ENCODE measurements around the gene TRABD. TPM values are rescaled to one million over a fixed set of nuclear protein-coding genes. Genes with fewer than 3 reads are reported as not detected.

Gene TRABD
- polyA plus RNA-seq, 1 donor (not counting 4 experiments of a cell fraction or from before 2014, with no cell fraction given) = 22.7 TPM

DNA sequence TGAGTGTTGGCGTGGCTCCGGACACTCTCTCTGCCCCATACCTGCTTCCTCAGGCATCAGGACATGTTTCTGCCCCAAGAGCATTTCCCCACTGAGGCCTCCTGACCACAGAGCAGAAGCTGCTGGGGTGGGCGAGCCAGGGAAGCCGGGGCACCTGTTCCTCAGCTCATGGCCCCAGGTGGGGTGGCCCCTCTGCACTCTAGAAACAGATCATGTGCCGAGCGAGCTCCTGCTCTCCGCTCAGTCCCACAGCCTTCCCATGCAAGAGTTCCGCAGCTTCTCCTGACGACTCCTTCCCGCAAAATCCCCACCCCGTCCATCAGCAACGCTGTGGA lies 37.6 kb upstream of the TRABD start:
- TF ChIP-seq, protein P1, sequence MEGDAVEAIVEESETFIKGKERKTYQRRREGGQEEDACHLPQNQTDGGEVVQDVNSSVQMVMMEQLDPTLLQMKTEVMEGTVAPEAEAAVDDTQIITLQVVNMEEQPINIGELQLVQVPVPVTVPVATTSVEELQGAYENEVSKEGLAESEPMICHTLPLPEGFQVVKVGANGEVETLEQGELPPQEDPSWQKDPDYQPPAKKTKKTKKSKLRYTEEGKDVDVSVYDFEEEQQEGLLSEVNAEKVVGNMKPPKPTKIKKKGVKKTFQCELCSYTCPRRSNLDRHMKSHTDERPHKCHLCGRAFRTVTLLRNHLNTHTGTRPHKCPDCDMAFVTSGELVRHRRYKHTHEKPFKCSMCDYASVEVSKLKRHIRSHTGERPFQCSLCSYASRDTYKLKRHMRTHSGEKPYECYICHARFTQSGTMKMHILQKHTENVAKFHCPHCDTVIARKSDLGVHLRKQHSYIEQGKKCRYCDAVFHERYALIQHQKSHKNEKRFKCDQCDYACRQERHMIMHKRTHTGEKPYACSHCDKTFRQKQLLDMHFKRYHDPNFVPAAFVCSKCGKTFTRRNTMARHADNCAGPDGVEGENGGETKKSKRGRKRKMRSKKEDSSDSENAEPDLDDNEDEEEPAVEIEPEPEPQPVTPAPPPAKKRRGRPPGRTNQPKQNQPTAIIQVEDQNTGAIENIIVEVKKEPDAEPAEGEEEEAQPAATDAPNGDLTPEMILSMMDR (optimal IDR thresholded peaks at IDR 0.05 in 1 of 3, IDR thresholded peaks at IDR 0.05 in 1 of 3, conservative IDR thresholded peaks at IDR 0.05 in 1 of 3; ENCODE audit: extremely low read depth in 1 of 3, insufficient read depth in 2 of 3, low read length in 3 of 3) = no peak
- no peak for TF ChIP-seq EZH2 (IDR thresholded peaks at IDR 0.05; ENCODE audit: low read length)
- no peak for FAIRE-seq

DNA sequence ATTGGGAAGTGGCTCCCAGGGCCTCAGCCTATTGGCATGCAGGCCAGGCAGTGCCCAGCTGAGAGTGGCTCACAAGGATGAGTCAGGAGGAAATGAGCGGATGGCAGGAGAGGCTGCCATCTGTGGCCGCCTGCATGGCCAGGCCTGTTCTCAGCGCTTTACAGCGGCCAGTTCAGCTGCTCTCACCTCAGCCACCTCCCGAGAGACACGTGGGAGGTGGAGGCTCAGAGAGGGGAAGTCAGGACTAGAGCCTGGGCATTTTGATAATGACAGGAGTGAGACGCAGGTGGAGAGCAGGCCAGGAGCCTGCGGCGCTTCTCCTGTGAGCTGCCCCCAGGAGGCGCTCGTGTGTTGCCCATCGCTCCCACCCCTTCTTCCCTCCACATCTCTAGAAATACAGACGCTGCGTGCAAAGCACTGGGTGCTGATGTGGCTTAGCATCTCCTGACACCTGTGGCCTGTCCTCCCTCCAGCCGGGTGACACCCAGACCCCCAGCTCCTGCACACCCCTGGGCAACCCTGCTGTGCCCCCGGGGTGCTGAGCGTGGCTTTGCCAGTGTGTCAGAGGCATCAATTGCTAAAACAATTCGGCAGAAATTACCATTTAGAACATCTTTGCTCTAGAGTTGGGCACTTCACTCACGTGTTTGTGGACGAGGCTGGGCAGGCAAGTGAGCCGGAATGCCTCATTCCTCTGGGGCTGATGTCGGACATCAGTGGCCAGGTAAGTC lies 36.6 kb upstream of the TRABD start:
- Histone ChIP-seq H3K79me2 (ENCODE audit: control insufficient read depth, insufficient read depth, low read length) (no peaks in the 10 kb centered on the region), H4K20me1 (ENCODE audit: control insufficient read depth, extremely low read depth, insufficient read depth, low read length) (no peaks in the 10 kb centered on the region), H2AFZ (ENCODE audit: control insufficient read depth, low read length) (peak overlapping the region; percentile 51), H3K36me3 (ENCODE audit: control insufficient read depth in 2 of 2, extremely low read depth in 1 of 2, insufficient read depth in 2 of 2, low read length in 2 of 2) (no peaks in the 10 kb centered on the region), H3K9me1 (ENCODE audit: control insufficient read depth, extremely low read depth, insufficient read depth, low read length) (no peaks in the 10 kb centered on the region), H3K27me3 (ENCODE audit: control insufficient read depth, extremely low read depth, insufficient read depth, low read length) (peaks cover 20% of the 10 kb centered on the region), H3K27ac (ENCODE audit: control insufficient read depth, insufficient read depth, low read length) (no peak overlapping the region), H3K9ac (ENCODE audit: control insufficient read depth, extremely low read depth, insufficient read depth, low read length) (no peak overlapping the region), H3K4me2 (ENCODE audit: control insufficient read depth, extremely low read depth, insufficient read depth, low read depth, low read length) (peak overlapping the region; percentile 58), H3K4me3 (ENCODE audit: control insufficient read depth in 2 of 3, extremely low read depth in 1 of 3, insufficient read depth in 2 of 3, low read depth in 1 of 3, low read length in 3 of 3) (no peak overlapping the region), H3K4me1 (ENCODE audit: control insufficient read depth, extremely low read depth, insufficient read depth, low read length) (peaks cover 11% of the 10 kb centered on the region), H3K9me3 (ENCODE audit: control insufficient read depth, low read depth, low read length) (no peaks in the 10 kb centered on the region)
- DNase-seq (ENCODE audit: low read depth, low spot score) (peak; percentile 82), FAIRE-seq (peak; percentile 91)
- TF ChIP-seq, protein P1 (optimal IDR thresholded peaks at IDR 0.05 in 1 of 3, IDR thresholded peaks at IDR 0.05 in 1 of 3, conservative IDR thresholded peaks at IDR 0.05 in 1 of 3; ENCODE audit: extremely low read depth in 1 of 3, insufficient read depth in 2 of 3, low read length in 3 of 3) = peak; percentile 80 to 98 (median 95)
- TF ChIP-seq EZH2 (IDR thresholded peaks at IDR 0.05; ENCODE audit: low read length) = no peak
- dilution Hi-C loops (cut with MboI; ENCODE audit: extremely low pct_ligation_motif_present, low sequenced_read_pairs) = no loop called here

More for the DNA sequence above, 37.6 kb upstream of the TRABD start:
- no peaks in the 10 kb centered on the region for H4K20me1 ChIP-seq (ENCODE audit: control insufficient read depth, extremely low read depth, insufficient read depth, low read length)
- no peak overlapping the region for H2AFZ ChIP-seq (ENCODE audit: control insufficient read depth, low read length)
- H3K9ac ChIP-seq (ENCODE audit: control insufficient read depth, extremely low read depth, insufficient read depth, low read length) = no peak overlapping the region
- no peaks in the 10 kb centered on the region for H3K9me1 ChIP-seq (ENCODE audit: control insufficient read depth, extremely low read depth, insufficient read depth, low read length)
- DNase-seq (ENCODE audit: low read depth, low spot score) = no peak
- no peak overlapping the region for H3K4me2 ChIP-seq (ENCODE audit: control insufficient read depth, extremely low read depth, insufficient read depth, low read depth, low read length)
- peaks cover 18% of the 10 kb centered on the region for H3K27me3 ChIP-seq (ENCODE audit: control insufficient read depth, extremely low read depth, insufficient read depth, low read length)
- H3K27ac ChIP-seq (ENCODE audit: control insufficient read depth, insufficient read depth, low read length) = no peak overlapping the region
- dilution Hi-C loops (cut with MboI; ENCODE audit: extremely low pct_ligation_motif_present, low sequenced_read_pairs) = no loop called here
- no peak overlapping the region for H3K4me3 ChIP-seq (ENCODE audit: control insufficient read depth in 2 of 3, extremely low read depth in 1 of 3, insufficient read depth in 2 of 3, low read depth in 1 of 3, low read length in 3 of 3)
- no peaks in the 10 kb centered on the region for H3K36me3 ChIP-seq (ENCODE audit: control insufficient read depth in 2 of 2, extremely low read depth in 1 of 2, insufficient read depth in 2 of 2, low read length in 2 of 2)
- no peaks in the 10 kb centered on the region for H3K79me2 ChIP-seq (ENCODE audit: control insufficient read depth, insufficient read depth, low read length)
- no peaks in the 10 kb centered on the region for H3K9me3 ChIP-seq (ENCODE audit: control insufficient read depth, low read depth, low read length)
- H3K4me1 ChIP-seq (ENCODE audit: control insufficient read depth, extremely low read depth, insufficient read depth, low read length) = peaks cover 11% of the 10 kb centered on the region

Data from keratinocyte (primary cell).